Neural progenitor cell (in vitro differentiated cells): ENCODE data around the gene SDK1.

Experiments used
- CTCF ChIP-seq: fragments of 200-600 bp; sonication (generic); IDR thresholded peaks from 2 replicates; pipeline ENCODE4 v1.5.1; 2017; ENCODE audit warnings: antibody characterized with exemption, mild to moderate bottlenecking
- EZH2 ChIP-seq: fragments of 200-600 bp; sonication (generic); IDR thresholded peaks from 2 replicates; pipeline ENCODE4 v1.6.1; 2017; ENCODE audit warnings: antibody characterized with exemption, mild to moderate bottlenecking, moderate library complexity
- EZH2phosphoT487 ChIP-seq: fragments of 200-600 bp; sonication (generic); IDR thresholded peaks from 2 replicates; pipeline ENCODE4 v1.6.1; 2017; ENCODE audit warnings: antibody characterized with exemption

GRCh38 chr7:4164556-4164955 is 863.5 kb downstream of the SDK1 start:
- TF ChIP-seq CTCF (peak; percentile 39), EZH2 (no peak), EZH2phosphoT487 (no peak)
